DND-41 (cell line): Measurements from ENCODE around the gene ISYNA1.

Source experiments
- CTCF ChIP-seq: IDR thresholded peaks from 2 replicates; pipeline ENCODE4 v1.5.1; 2012; ENCODE audit warnings: borderline replicate concordance, low read length, moderate library complexity, mild to moderate bottlenecking; ENCODE audit not compliant: poor library complexity, severe bottlenecking; ENCODE audit errors: extremely low read depth
- EZH2 ChIP-seq: IDR thresholded peaks from 3 replicates; pipeline ENCODE4 v1.6.1; 2012; ENCODE audit warnings: borderline replicate concordance, low read depth, mild to moderate bottlenecking, moderate library complexity, low read length, inconsistent platforms; ENCODE audit not compliant: severe bottlenecking

- TF ChIP-seq CTCF (peak; percentile 5), EZH2 (peak; percentile 34)
These were observed 22.6 kb downstream of the ISYNA1 start for GRCh38 chr19:18415178-18415867.
